Measurements from ENCODE around the gene PRKAG2. TPM values are rescaled to one million over a fixed set of nuclear protein-coding genes. Genes with fewer than 3 reads are reported as not detected.

Gene PRKAG2
- polyA plus RNA-seq, 1 of the 3 experiments (the other 2 are of a cell fraction): 51.6 TPM

DNA sequence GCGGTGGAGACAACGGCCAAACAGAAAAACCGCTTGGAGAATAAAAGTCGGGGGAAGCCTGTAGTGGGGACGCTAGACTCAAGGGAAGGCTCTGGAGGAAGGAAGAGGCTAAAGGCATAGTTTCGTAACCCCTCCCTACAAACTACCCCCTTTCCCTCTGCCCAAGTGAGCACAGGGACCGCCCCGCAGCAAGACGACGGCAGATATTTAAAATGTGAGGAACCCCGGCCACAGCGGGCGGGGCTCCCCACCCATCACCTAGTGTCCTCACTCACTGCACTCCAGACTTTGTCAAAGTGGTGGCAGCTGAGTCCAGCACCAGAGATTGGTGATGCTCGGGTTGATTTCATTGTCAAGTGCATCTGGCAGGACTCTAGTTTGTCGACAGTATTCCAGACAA lies 69.1 kb downstream of the PRKAG2 start:
- no peak for DNase-seq
- no peaks in the 10 kb centered on the region for H3K36me3 ChIP-seq (replicated peaks in 1 of 2; ENCODE audit: control insufficient read depth in 1 of 2, insufficient read depth in 2 of 2, low read length in 1 of 2)
- CTCF ChIA-PET: interaction anchor here (33.3 kb wide), 1 partner anchor 24 kb away, joined by 325 read pairs; no protein-coding TSS in a partner anchor
- no peaks in the 10 kb centered on the region for H4K20me1 ChIP-seq (ENCODE audit: insufficient read depth)
- H3K27me3 ChIP-seq (ENCODE audit: insufficient read depth): no peaks in the 10 kb centered on the region; the same call in 1 of the 2 replicates
- WGBS (ENCODE audit: low lambda C conversion rate): 86% methylated on average over 15 of the region's 15 CpGs
- no peak overlapping the region for H3K27ac ChIP-seq (ENCODE audit: low read depth in 2 of 2, low read length in 1 of 2)
- H2AFZ ChIP-seq (ENCODE audit: low read depth): no peak overlapping the region
- H3K9me2 ChIP-seq: no peaks in the 10 kb centered on the region
- no peak overlapping the region for H3K4me2 ChIP-seq
- no peak overlapping the region for H3K4me3 ChIP-seq (ENCODE audit: low read depth in 2 of 2, low read length in 1 of 2)
- H3K79me2 ChIP-seq (ENCODE audit: insufficient read depth): no peaks in the 10 kb centered on the region
- H3K9ac ChIP-seq: no peak overlapping the region
- peaks cover 0 to 21% of the 10 kb centered on the region in 2 experiments; a peak in 1 of 4 replicates for H3K4me1 ChIP-seq (ENCODE audit: control insufficient read depth in 1 of 2, insufficient read depth in 2 of 2, low read depth in 1 of 2, low read length in 1 of 2)
- H3K9me3 ChIP-seq: no peaks in the 10 kb centered on the region
- no peaks in the 10 kb centered on the region for H3F3A ChIP-seq (replicated peaks; ENCODE audit: insufficient read depth)
- TF ChIP-seq POLR2AphosphoS5 (IDR thresholded peaks at IDR 0.05; ENCODE audit: low read depth, low read length) (no peak), CHD2 (IDR thresholded peaks at IDR 0.05; ENCODE audit: low read length, partially characterized antibody) (no peak), RFX5 (IDR thresholded peaks at IDR 0.05; ENCODE audit: low read length) (no peak), MEF2A (IDR thresholded peaks at IDR 0.05; ENCODE audit: borderline replicate concordance, low read depth) (no peak), NRF1 (IDR thresholded peaks at IDR 0.05; ENCODE audit: low read depth, low read length) (no peak), EZH2phosphoT487 (IDR thresholded peaks at IDR 0.05; ENCODE audit: borderline replicate concordance, low read depth) (no peak)
- TF ChIP-seq, protein P1, sequence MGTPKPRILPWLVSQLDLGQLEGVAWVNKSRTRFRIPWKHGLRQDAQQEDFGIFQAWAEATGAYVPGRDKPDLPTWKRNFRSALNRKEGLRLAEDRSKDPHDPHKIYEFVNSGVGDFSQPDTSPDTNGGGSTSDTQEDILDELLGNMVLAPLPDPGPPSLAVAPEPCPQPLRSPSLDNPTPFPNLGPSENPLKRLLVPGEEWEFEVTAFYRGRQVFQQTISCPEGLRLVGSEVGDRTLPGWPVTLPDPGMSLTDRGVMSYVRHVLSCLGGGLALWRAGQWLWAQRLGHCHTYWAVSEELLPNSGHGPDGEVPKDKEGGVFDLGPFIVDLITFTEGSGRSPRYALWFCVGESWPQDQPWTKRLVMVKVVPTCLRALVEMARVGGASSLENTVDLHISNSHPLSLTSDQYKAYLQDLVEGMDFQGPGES (IDR thresholded peaks at IDR 0.05; ENCODE audit: low read depth, low read length): no peak
- TF ChIP-seq, protein P2, sequence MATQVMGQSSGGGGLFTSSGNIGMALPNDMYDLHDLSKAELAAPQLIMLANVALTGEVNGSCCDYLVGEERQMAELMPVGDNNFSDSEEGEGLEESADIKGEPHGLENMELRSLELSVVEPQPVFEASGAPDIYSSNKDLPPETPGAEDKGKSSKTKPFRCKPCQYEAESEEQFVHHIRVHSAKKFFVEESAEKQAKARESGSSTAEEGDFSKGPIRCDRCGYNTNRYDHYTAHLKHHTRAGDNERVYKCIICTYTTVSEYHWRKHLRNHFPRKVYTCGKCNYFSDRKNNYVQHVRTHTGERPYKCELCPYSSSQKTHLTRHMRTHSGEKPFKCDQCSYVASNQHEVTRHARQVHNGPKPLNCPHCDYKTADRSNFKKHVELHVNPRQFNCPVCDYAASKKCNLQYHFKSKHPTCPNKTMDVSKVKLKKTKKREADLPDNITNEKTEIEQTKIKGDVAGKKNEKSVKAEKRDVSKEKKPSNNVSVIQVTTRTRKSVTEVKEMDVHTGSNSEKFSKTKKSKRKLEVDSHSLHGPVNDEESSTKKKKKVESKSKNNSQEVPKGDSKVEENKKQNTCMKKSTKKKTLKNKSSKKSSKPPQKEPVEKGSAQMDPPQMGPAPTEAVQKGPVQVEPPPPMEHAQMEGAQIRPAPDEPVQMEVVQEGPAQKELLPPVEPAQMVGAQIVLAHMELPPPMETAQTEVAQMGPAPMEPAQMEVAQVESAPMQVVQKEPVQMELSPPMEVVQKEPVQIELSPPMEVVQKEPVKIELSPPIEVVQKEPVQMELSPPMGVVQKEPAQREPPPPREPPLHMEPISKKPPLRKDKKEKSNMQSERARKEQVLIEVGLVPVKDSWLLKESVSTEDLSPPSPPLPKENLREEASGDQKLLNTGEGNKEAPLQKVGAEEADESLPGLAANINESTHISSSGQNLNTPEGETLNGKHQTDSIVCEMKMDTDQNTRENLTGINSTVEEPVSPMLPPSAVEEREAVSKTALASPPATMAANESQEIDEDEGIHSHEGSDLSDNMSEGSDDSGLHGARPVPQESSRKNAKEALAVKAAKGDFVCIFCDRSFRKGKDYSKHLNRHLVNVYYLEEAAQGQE (IDR thresholded peaks at IDR 0.05; ENCODE audit: low read depth, low read length): no peak
- POLR2A ChIA-PET: interaction anchor here (0.6 kb wide), 1 partner anchor 14 kb away, joined by 7 read pairs; no protein-coding TSS in a partner anchor

DNA sequence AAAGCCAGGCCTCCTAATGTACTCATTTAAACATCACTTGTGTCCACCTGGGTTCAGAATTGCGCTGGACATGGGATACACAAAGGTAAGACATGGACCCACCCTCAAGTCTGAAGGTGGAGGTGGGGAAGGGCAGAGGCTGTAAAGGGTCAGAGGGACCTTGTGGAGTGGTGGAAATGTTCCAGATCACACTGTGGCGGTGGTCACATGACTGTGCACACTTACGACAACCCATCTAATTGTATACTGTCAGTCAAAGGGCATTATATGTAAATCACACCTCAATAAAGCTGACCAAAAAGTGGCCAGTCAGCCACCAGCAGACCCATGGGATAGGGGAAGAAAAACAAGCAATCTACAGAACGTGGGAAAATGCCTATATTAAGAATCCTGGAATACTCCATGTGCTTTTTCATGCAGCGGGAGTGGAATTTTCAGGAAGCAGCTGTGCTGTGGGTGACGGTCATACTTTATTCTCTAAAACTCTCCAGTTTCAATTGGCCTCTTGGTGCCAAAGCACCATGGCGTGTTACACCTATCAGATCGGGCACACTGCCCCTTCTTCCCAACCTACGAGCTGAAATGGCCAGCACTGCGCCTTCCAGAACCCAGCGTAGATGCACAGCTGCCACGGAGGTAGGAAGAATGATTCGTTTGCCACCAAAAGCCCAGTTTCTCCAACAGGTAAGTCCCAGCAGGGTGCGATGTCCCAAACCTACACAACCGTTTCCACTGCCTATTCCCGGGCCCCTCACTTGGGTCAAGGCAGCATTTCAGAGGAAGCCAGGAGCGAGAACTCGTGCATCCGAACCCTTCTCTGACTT lies 69.8 kb downstream of the PRKAG2 start:
- Histone ChIP-seq H3K9me3 (no peaks in the 10 kb centered on the region), H3K4me2 (no peak overlapping the region), H3F3A (replicated peaks; ENCODE audit: insufficient read depth) (no peaks in the 10 kb centered on the region), H3K27me3 (ENCODE audit: insufficient read depth) (no peaks in the 10 kb centered on the region; the same call in 1 of the 2 replicates), H4K20me1 (ENCODE audit: insufficient read depth) (no peaks in the 10 kb centered on the region), H3K4me3 (ENCODE audit: low read depth in 2 of 2, low read length in 1 of 2) (no peak overlapping the region), H3K4me1 (ENCODE audit: control insufficient read depth in 1 of 2, insufficient read depth in 2 of 2, low read depth in 1 of 2, low read length in 1 of 2) (peaks cover 0 to 21% of the 10 kb centered on the region in 2 experiments; a peak in 1 of 4 replicates), H3K27ac (ENCODE audit: low read depth in 2 of 2, low read length in 1 of 2) (no peak overlapping the region), H3K36me3 (replicated peaks in 1 of 2; ENCODE audit: control insufficient read depth in 1 of 2, insufficient read depth in 2 of 2, low read length in 1 of 2) (no peaks in the 10 kb centered on the region), H3K79me2 (ENCODE audit: insufficient read depth) (no peaks in the 10 kb centered on the region), H2AFZ (ENCODE audit: low read depth) (no peak overlapping the region), H3K9ac (no peak overlapping the region), H3K9me2 (no peaks in the 10 kb centered on the region)
- POLR2A ChIA-PET: interaction anchor here (0.6 kb wide), 1 partner anchor 14 kb away, joined by 7 read pairs; no protein-coding TSS in a partner anchor
- CTCF ChIA-PET: interaction anchor here (33.3 kb wide), 1 partner anchor 23 kb away, joined by 325 read pairs; no protein-coding TSS in a partner anchor
- no peak for DNase-seq
- 72% methylated on average over 19 of the region's 19 CpGs for WGBS (ENCODE audit: low lambda C conversion rate)
- TF ChIP-seq, protein P3, sequence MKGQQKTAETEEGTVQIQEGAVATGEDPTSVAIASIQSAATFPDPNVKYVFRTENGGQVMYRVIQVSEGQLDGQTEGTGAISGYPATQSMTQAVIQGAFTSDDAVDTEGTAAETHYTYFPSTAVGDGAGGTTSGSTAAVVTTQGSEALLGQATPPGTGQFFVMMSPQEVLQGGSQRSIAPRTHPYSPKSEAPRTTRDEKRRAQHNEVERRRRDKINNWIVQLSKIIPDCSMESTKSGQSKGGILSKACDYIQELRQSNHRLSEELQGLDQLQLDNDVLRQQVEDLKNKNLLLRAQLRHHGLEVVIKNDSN (IDR thresholded peaks at IDR 0.05; ENCODE audit: borderline replicate concordance, low read depth): no peak
- no peak for TF ChIP-seq EP300 (IDR thresholded peaks at IDR 0.05; ENCODE audit: borderline replicate concordance in 1 of 2, low read depth in 1 of 2, low read length in 1 of 2)
- TF ChIP-seq MXI1 (IDR thresholded peaks at IDR 0.05; ENCODE audit: low read depth, low read length): no peak
- TF ChIP-seq, protein P4, sequence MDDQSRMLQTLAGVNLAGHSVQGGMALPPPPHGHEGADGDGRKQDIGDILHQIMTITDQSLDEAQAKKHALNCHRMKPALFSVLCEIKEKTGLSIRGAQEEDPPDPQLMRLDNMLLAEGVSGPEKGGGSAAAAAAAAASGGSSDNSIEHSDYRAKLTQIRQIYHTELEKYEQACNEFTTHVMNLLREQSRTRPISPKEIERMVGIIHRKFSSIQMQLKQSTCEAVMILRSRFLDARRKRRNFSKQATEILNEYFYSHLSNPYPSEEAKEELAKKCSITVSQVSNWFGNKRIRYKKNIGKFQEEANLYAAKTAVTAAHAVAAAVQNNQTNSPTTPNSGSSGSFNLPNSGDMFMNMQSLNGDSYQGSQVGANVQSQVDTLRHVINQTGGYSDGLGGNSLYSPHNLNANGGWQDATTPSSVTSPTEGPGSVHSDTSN (IDR thresholded peaks at IDR 0.05): no peak
- TF ChIP-seq FOXJ3 (CRISPR knock-in tag; IDR thresholded peaks at IDR 0.05): no peak
- TF ChIP-seq FOSL2 (IDR thresholded peaks at IDR 0.05; ENCODE audit: borderline replicate concordance, low read depth): no peak
- no peak for TF ChIP-seq TAF1 (IDR thresholded peaks at IDR 0.05; ENCODE audit: borderline replicate concordance, low read depth, low read length)
- TF ChIP-seq SMC3 (IDR thresholded peaks at IDR 0.05; ENCODE audit: low read depth, low read length): no peak
- TF ChIP-seq NFIC (IDR thresholded peaks at IDR 0.05; ENCODE audit: borderline replicate concordance): no peak
- no peak for TF ChIP-seq SIN3A (IDR thresholded peaks at IDR 0.05; ENCODE audit: borderline replicate concordance, low read depth, low read length)
- no peak for TF ChIP-seq TEAD4 (IDR thresholded peaks at IDR 0.05; ENCODE audit: borderline replicate concordance, insufficient read depth)
- TF ChIP-seq FOXM1 (IDR thresholded peaks at IDR 0.05; ENCODE audit: low read depth): no peak
